GM12878 (cell line): ENCODE measurements around the gene ABCD3. TPM values are rescaled to one million over a fixed set of nuclear protein-coding genes. Genes with fewer than 3 reads are reported as not detected.

Experiments used
- ATAC-seq: fragments of 200-7000 bp; cut with Tn5 transposase; 3 replicates; pipeline ENCODE4 v1.9.1; 2020; ENCODE audit warnings: mild to moderate bottlenecking, moderate library complexity
- BruUV-seq: library from RNA; stranded (reverse); fragments of 400-500 nt; replicated peaks from 2 replicates; lab custom pipeline; 2021; lab: Mats Ljungman, UMichigan
- CTCF ChIA-PET: fragments of 300-600 bp; sonication (Branson Sonifier 250); formaldehyde crosslinking; extraction: SDS; loops from one replicate; lab custom pipeline; 2021; ENCODE audit warnings: inconsistent platforms; lab: Yijun Ruan, JAX
- POLR2A ChIA-PET: fragments of 350-600 bp; formaldehyde crosslinking; extraction: SDS; loops from one replicate; lab custom pipeline; 2021; ENCODE audit warnings: inconsistent platforms; lab: Charles Lee
- RAD21 ChIA-PET: fragments of 300-600 bp; sonication (Branson Sonifier 250); formaldehyde crosslinking; loops from one replicate; lab custom pipeline; 2023; ENCODE audit warnings: antibody characterized with exemption; ENCODE audit not compliant: unreplicated experiment; lab: Charles Lee
- SMC1A ChIA-PET: fragments of 300-600 bp; sonication (Branson Sonifier 250); formaldehyde crosslinking; loops from one replicate; lab custom pipeline; 2023; ENCODE audit not compliant: unreplicated experiment, uncharacterized antibody; lab: Charles Lee
- DNase-seq: peaks from one replicate; pipeline ENCODE4 v3.0.0-alpha.2; 2011; ENCODE audit warnings: low read depth, low spot score
- FAIRE-seq: peaks from 3 replicates; lab custom pipeline; 2011; peaks lifted over from hg19 to GRCh38; lab: Jason Lieb, UNC
- H2AFZ ChIP-seq: 2 replicates; pipeline ENCODE4 v1.6.0; 2011; ENCODE audit warnings: low read depth, low read length, control low read depth; ENCODE audit not compliant: control insufficient read depth
- H3K27ac ChIP-seq: 2 replicates; pipeline ENCODE4 v1.5.1; 2011; ENCODE audit warnings: control low read depth; ENCODE audit not compliant: control insufficient read depth, insufficient read depth
- H3K27me3 ChIP-seq, 2 experiments: replicated peaks in 1 of 2; 2 replicates each; pipeline versions ENCODE4 v1.6.0 to v1.6.1; 2011; ENCODE audit warnings: low read length in 1 of 2; ENCODE audit not compliant: control insufficient read depth in 2 of 2, insufficient read depth in 2 of 2
- H3K36me3 ChIP-seq, 2 experiments: 2 replicates each; pipeline ENCODE4 v1.5.1; 2011; ENCODE audit warnings: low read length in 1 of 2; ENCODE audit not compliant: control insufficient read depth in 2 of 2, insufficient read depth in 2 of 2
- H3K4me1 ChIP-seq: 2 replicates; pipeline ENCODE4 v1.6.1; 2011; ENCODE audit warnings: mild to moderate bottlenecking, low read length, moderate library complexity, mixed read lengths; ENCODE audit not compliant: control insufficient read depth, insufficient read depth
- H3K4me2 ChIP-seq: 2 replicates; pipeline ENCODE4 v1.6.0; 2011; ENCODE audit warnings: control low read depth; ENCODE audit not compliant: control insufficient read depth, insufficient read depth
- H3K4me3 ChIP-seq: fragments of 200-600 bp; sonication (generic); 2 replicates; pipeline ENCODE4 v1.5.1; 2016
- H3K79me2 ChIP-seq: 2 replicates; pipeline ENCODE4 v1.6.0; 2011; ENCODE audit warnings: low read length; ENCODE audit not compliant: control insufficient read depth, insufficient read depth
- H3K9ac ChIP-seq: 2 replicates; pipeline ENCODE4 v1.8.0; 2011; ENCODE audit warnings: low read length, control low read depth, mixed read lengths; ENCODE audit not compliant: control insufficient read depth, insufficient read depth
- H3K9me3 ChIP-seq: replicated peaks from 3 replicates; pipeline ENCODE4 v1.5.1; 2011; ENCODE audit warnings: mild to moderate bottlenecking, low read length; ENCODE audit not compliant: control insufficient read depth, insufficient read depth
- H4K20me1 ChIP-seq: 2 replicates; pipeline ENCODE4 v1.6.0; 2011; ENCODE audit not compliant: control insufficient read depth, insufficient read depth
- CHD2 ChIP-seq: IDR thresholded peaks from 2 replicates; pipeline ENCODE4 v1.6.1; 2011; ENCODE audit warnings: low read depth, low read length, improper control_type of control experiment, borderline replicate concordance
- EGR1 ChIP-seq, 2 experiments: IDR thresholded peaks; 1 replicate in 1 of 2; 2 replicates in 1 of 2; pipeline ENCODE4 v1.6.1; 2011 to 2012; ENCODE audit warnings: low read depth in 2 of 2, low read length in 2 of 2, borderline replicate concordance in 1 of 2, mild to moderate bottlenecking in 1 of 2, moderate library complexity in 1 of 2
- ESRRA ChIP-seq: IDR thresholded peaks from 2 replicates; pipeline ENCODE4 v1.6.1; 2012; ENCODE audit warnings: mild to moderate bottlenecking, low read length, improper control_type of control experiment
- HCFC1 ChIP-seq: fragments of 150-350 bp; IDR thresholded peaks from 2 replicates; pipeline ENCODE4 v1.6.1; 2014; ENCODE audit warnings: low read length
- JUNB ChIP-seq: IDR thresholded peaks from 2 replicates; pipeline ENCODE4 v1.6.1; 2016; ENCODE audit warnings: antibody characterized with exemption, mild to moderate bottlenecking
- MYB ChIP-seq: fragments of 150-350 bp; IDR thresholded peaks from 2 replicates; pipeline ENCODE4 v1.6.1; 2014; ENCODE audit warnings: mild to moderate bottlenecking, low read depth, low read length, borderline replicate concordance
- POU2F2 ChIP-seq: IDR thresholded peaks from 3 replicates; pipeline ENCODE4 v1.6.1; 2011; ENCODE audit warnings: low read depth, mild to moderate bottlenecking, low read length, borderline replicate concordance
- RAD21 ChIP-seq: IDR thresholded peaks from 2 replicates; pipeline ENCODE4 v1.6.1; 2011; ENCODE audit warnings: mild to moderate bottlenecking, low read depth, low read length, moderate library complexity; ENCODE audit not compliant: insufficient read depth
- SIN3A ChIP-seq: IDR thresholded peaks from 2 replicates; pipeline ENCODE4 v1.6.1; 2012; ENCODE audit warnings: low read depth, low read length, improper control_type of control experiment
- SREBF1 ChIP-seq: IDR thresholded peaks from 2 replicates; pipeline ENCODE4 v1.6.1; 2012; ENCODE audit warnings: mild to moderate bottlenecking, low read length
- SREBF2 ChIP-seq: IDR thresholded peaks from 2 replicates; pipeline ENCODE4 v1.6.1; 2012; ENCODE audit warnings: mild to moderate bottlenecking, low read length
- SUZ12 ChIP-seq: fragments of 200-600 bp; sonication (generic); IDR thresholded peaks from one replicate; pipeline ENCODE4 v1.6.1; 2018; ENCODE audit warnings: antibody characterized with exemption, mild to moderate bottlenecking; ENCODE audit not compliant: unreplicated experiment
- TCF7 ChIP-seq: IDR thresholded peaks from 2 replicates; pipeline ENCODE4 v1.6.1; 2014; ENCODE audit warnings: antibody characterized with exemption, borderline replicate concordance
- ZNF274 ChIP-seq: IDR thresholded peaks from one replicate; pipeline ENCODE4 v1.8.0; 2011; ENCODE audit not compliant: insufficient read length, insufficient read depth
- WGBS: methylation state at CpG from one replicate; pipeline ENCODE4 v1.1.6; 2016; ENCODE audit warnings: low lambda C conversion rate; ENCODE audit not compliant: insufficient replicate concordance, insufficient coverage; ENCODE audit errors: missing lambda C conversion rate; 5-methylcytosine and 5-hydroxymethylcytosine counted together
- in situ Hi-C: fragments of 300-500 bp; cut with MboI; formaldehyde crosslinking; loops from 9 replicates; pipeline ENCODE4 v1.14.3; 2018; ENCODE audit warnings: mixed read lengths
- intact Hi-C: fragments of 100-400 bp; cut with micrococcal nuclease; formaldehyde crosslinking; loops from one replicate; pipeline ENCODE4 v1.14.2; 2022; ENCODE audit not compliant: unreplicated experiment
- polyA plus RNA-seq, 11 experiments: library from polyadenylated mRNA; depleted of rRNA in 4 of 11; unstranded in 6 of 11; stranded (reverse) in 5 of 11; fragments of >200 nt; fragmentation: Nextera tagmentation in 4 of 11; fragmentation: Illumina TruSeq in 1 of 11; extraction: Ambion mirVana in 4 of 11; extraction: Trizol in 1 of 11; gene quantifications; 1 replicate in 1 of 11; 2 replicates in 10 of 11; pipeline versions ENCODE4 v1.2.1 to v1.2.3, GENCODE V29; 2011 to 2016; ENCODE audit warnings: inconsistent platforms in 2 of 11, missing spikeins in 2 of 11, low read depth in 1 of 11
- total RNA-seq, 4 experiments: library from RNA; depleted of rRNA in 3 of 4; stranded (reverse); fragments of >200 nt in 3 of 4; fragmentation: Illumina TruSeq in 1 of 4; extraction: Trizol in 1 of 4; gene quantifications; 2 replicates each; pipeline versions ENCODE4 v1.2.1 to v1.2.3, GENCODE V29; 2013 to 2021
- TF ChIP-seq, protein P1 (sequence below): IDR thresholded peaks from 2 replicates; pipeline ENCODE4 v1.6.1; 2012; ENCODE audit warnings: mild to moderate bottlenecking, low read depth, low read length

ABCD3 gene
- total and polyA plus RNA-seq, 10 of the 15 experiments (the other 5 are each of a cell fraction or from before 2014, with no cell fraction given) = 15.1 to 40.2 (median 24.1) TPM

DNA sequence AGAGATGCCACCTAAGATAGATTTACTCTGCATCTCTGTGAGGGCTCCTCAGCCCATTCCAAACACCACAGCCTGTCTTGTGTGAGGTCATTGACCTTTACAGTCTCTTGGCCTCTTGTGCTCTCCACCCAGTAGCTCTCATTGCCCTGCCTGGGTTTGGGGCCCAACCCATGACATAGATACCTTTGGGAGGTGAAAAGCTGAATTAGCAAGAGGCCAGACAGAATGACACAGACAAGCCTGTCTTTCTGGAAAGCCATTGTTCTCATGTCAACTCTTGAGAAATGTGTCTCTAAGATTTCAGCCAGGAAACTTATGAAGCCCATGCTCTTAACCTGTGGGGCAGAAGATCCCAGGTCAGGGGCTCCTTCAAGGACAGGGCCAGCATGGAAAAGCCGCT lies 141.7 kb downstream of the ABCD3 start:
- FAIRE-seq = no peak
- ChIA-PET POLR2A (no interaction called here), RAD21 (no interaction called here), CTCF (interaction anchor here (0.9 kb wide), 1 partner anchor 78 kb away, joined by 4 read pairs; no protein-coding TSS in a partner anchor), SMC1A (interaction anchor here (0.6 to 1.2 kb wide), 2 partner anchors 18 to 247 kb away, joined by 3 read pairs; partner anchors contain the start of gene F3)
- in situ Hi-C loops (no loop called here), intact Hi-C loops (no loop called here)
- H3K4me3 ChIP-seq = no peak overlapping the region
- H3K27me3 ChIP-seq = peaks cover 0 to 3% of the 10 kb centered on the region in 2 experiments; a peak in 1 of 4 replicates
- TF ChIP-seq SUZ12 (no peak), POU2F2 (no peak), TCF7 (no peak), RAD21 (no peak), ZNF274 (no peak), JUNB (no peak), SREBF2 (no peak), HCFC1 (no peak), CHD2 (no peak), MYB (no peak), ESRRA (no peak), EGR1 (IDR thresholded peaks at IDR 0.05; ENCODE audit: borderline replicate concordance in 1 of 2, low read depth in 2 of 2, low read length in 2 of 2) (no peak), SIN3A (no peak), SREBF1 (no peak)
- TF ChIP-seq, protein P1, sequence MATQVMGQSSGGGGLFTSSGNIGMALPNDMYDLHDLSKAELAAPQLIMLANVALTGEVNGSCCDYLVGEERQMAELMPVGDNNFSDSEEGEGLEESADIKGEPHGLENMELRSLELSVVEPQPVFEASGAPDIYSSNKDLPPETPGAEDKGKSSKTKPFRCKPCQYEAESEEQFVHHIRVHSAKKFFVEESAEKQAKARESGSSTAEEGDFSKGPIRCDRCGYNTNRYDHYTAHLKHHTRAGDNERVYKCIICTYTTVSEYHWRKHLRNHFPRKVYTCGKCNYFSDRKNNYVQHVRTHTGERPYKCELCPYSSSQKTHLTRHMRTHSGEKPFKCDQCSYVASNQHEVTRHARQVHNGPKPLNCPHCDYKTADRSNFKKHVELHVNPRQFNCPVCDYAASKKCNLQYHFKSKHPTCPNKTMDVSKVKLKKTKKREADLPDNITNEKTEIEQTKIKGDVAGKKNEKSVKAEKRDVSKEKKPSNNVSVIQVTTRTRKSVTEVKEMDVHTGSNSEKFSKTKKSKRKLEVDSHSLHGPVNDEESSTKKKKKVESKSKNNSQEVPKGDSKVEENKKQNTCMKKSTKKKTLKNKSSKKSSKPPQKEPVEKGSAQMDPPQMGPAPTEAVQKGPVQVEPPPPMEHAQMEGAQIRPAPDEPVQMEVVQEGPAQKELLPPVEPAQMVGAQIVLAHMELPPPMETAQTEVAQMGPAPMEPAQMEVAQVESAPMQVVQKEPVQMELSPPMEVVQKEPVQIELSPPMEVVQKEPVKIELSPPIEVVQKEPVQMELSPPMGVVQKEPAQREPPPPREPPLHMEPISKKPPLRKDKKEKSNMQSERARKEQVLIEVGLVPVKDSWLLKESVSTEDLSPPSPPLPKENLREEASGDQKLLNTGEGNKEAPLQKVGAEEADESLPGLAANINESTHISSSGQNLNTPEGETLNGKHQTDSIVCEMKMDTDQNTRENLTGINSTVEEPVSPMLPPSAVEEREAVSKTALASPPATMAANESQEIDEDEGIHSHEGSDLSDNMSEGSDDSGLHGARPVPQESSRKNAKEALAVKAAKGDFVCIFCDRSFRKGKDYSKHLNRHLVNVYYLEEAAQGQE = no peak
- no TSS peak for BruUV-seq
- no peaks in the 10 kb centered on the region for H3K36me3 ChIP-seq
- H3K27ac ChIP-seq = no peak overlapping the region
- H2AFZ ChIP-seq = no peak overlapping the region
- no peak overlapping the region for H3K9ac ChIP-seq
- DNase-seq = no peak
- H3K4me2 ChIP-seq = no peak overlapping the region
- no peaks in the 10 kb centered on the region for H3K9me3 ChIP-seq
- 0% methylated on average over 1 of the region's 1 CpG for WGBS
- no peaks in the 10 kb centered on the region for H3K79me2 ChIP-seq
- ATAC-seq = no peak
- peaks cover 2% of the 10 kb centered on the region; the same call in 1 of the 2 replicates for H4K20me1 ChIP-seq
- H3K4me1 ChIP-seq = no peaks in the 10 kb centered on the region
